Body of pancreas (tissue), 4 donors: ENCODE measurements around the gene PDZD2.
"Not testable (repeated sequence)": the region's sequence is repeated elsewhere in the genome, so short reads cannot be mapped to it uniquely, and the experiment has no call there.

Experiments
- POLR2A ChIP-seq, 3 donors: fragments of 450-650 bp; IDR thresholded peaks; one replicate each; pipeline ENCODE4 v1.6.1; 2016; ENCODE audit warnings: antibody characterized with exemption in 3 of 3, mild to moderate bottlenecking in 2 of 3
- TF ChIP-seq, protein P1 (sequence below), 7 experiments: fragments of 450-650 bp in 4 of 7; fragments of 200-600 bp in 3 of 7; sonication (generic) in 3 of 7; IDR thresholded peaks; one replicate each; pipeline ENCODE4 v1.5.1; 2016 to 2019; ENCODE audit warnings: antibody characterized with exemption in 7 of 7

DNA sequence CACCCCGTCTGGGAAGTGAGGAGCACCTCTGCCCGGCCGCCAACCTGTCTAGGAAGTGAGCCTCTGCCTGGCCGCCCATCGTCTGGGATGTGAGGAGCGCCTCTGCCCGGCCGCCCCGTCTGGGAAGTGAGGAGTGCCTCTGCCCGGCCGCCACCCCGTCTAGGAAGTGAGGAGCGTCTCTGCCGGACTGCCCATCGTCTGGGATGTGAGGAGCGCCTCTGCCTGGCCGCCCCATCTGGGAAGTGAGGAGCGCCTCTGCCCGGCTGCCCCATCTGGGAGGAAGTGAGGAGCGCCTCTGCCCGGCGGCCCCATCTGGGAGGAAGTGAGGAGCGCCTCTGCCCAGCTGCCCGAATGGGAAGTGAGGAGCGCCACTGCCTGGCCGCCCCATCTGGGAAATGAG lies 400.7 kb downstream of the PDZD2 start:
- TF ChIP-seq, protein P1, sequence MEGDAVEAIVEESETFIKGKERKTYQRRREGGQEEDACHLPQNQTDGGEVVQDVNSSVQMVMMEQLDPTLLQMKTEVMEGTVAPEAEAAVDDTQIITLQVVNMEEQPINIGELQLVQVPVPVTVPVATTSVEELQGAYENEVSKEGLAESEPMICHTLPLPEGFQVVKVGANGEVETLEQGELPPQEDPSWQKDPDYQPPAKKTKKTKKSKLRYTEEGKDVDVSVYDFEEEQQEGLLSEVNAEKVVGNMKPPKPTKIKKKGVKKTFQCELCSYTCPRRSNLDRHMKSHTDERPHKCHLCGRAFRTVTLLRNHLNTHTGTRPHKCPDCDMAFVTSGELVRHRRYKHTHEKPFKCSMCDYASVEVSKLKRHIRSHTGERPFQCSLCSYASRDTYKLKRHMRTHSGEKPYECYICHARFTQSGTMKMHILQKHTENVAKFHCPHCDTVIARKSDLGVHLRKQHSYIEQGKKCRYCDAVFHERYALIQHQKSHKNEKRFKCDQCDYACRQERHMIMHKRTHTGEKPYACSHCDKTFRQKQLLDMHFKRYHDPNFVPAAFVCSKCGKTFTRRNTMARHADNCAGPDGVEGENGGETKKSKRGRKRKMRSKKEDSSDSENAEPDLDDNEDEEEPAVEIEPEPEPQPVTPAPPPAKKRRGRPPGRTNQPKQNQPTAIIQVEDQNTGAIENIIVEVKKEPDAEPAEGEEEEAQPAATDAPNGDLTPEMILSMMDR (IDR thresholded peaks at IDR 0.05), result not testable (repeated sequence)
- TF ChIP-seq POLR2A (IDR thresholded peaks at IDR 0.05), result not testable (repeated sequence)
